CD14-positive monocyte (primary cell): ENCODE measurements around the gene FBXO31. TPM values are rescaled to one million over a fixed set of nuclear protein-coding genes. Genes with fewer than 3 reads are reported as not detected.
"Not testable (repeated sequence)": the region's sequence is repeated elsewhere in the genome, so short reads cannot be mapped to it uniquely, and the experiment has no call there.

ENCODE experiments used
- DNase-seq, 3 donors: peaks; one replicate each; pipeline ENCODE4 v3.0.0-alpha.2; 2011 to 2022
- H2AFZ ChIP-seq: 2 replicates; pipeline ENCODE4 v1.6.0; 2012; ENCODE audit warnings: mild to moderate bottlenecking, low read depth, low read length, inconsistent platforms; ENCODE audit not compliant: insufficient read depth, poor library complexity, severe bottlenecking
- H3K27ac ChIP-seq, 2 donors: 1 replicate in 1 of 2; 2 replicates in 1 of 2; pipeline ENCODE4 v1.5.1; 2012 to 2013; ENCODE audit warnings: low read length in 2 of 2, control low read depth in 1 of 2, inconsistent platforms in 1 of 2, low read depth in 1 of 2, mild to moderate bottlenecking in 1 of 2
- H3K27me3 ChIP-seq, 2 donors: one replicate each; pipeline versions ENCODE4 v1.6.0 to v1.6.1; 2011 to 2013; ENCODE audit warnings: low read length in 2 of 2; ENCODE audit not compliant: control insufficient read depth in 2 of 2, insufficient read depth in 2 of 2
- H3K36me3 ChIP-seq, 2 donors: replicated peaks in 1 of 2; 1 replicate in 1 of 2; 2 replicates in 1 of 2; pipeline versions ENCODE4 v1.5.1 to v1.6.1; 2012 to 2013; ENCODE audit warnings: low read length in 2 of 2, control low read depth in 1 of 2, inconsistent platforms in 1 of 2, mild to moderate bottlenecking in 1 of 2; ENCODE audit not compliant: insufficient read depth in 2 of 2, control insufficient read depth in 1 of 2
- H3K4me1 ChIP-seq, 2 donors: 1 replicate in 1 of 2; 2 replicates in 1 of 2; pipeline versions ENCODE4 v1.5.1 to v1.6.1; 2012 to 2013; ENCODE audit warnings: low read length in 2 of 2, control low read depth in 1 of 2, inconsistent platforms in 1 of 2, mild to moderate bottlenecking in 1 of 2, moderate library complexity in 1 of 2; ENCODE audit not compliant: insufficient read depth in 2 of 2, control insufficient read depth in 1 of 2
- H3K4me2 ChIP-seq: replicated peaks from 2 replicates; pipeline ENCODE3; 2012; ENCODE audit warnings: low read length, moderate library complexity, mild to moderate bottlenecking; ENCODE audit not compliant: poor library complexity, severe bottlenecking; ENCODE audit errors: extremely low read depth
- H3K4me3 ChIP-seq, 3 experiments: fragments of 200-600 bp in 1 of 3; sonication (generic) in 1 of 3; replicated peaks in 1 of 3; 1 replicate in 2 of 3; 2 replicates in 1 of 3; pipeline ENCODE4 v1.5.1; 2011 to 2013; ENCODE audit warnings: low read length in 3 of 3, mild to moderate bottlenecking in 3 of 3, control low read depth in 2 of 3, low read depth in 2 of 3, inconsistent platforms in 1 of 3, moderate library complexity in 1 of 3
- H3K79me2 ChIP-seq: 2 replicates; pipeline ENCODE4 v1.6.0; 2012; ENCODE audit warnings: mild to moderate bottlenecking, control low read depth, inconsistent platforms, low read length, moderate library complexity; ENCODE audit not compliant: insufficient read depth
- H3K9ac ChIP-seq: 2 replicates; pipeline ENCODE4 v1.6.0; 2017; ENCODE audit warnings: low read length, mild to moderate bottlenecking; ENCODE audit not compliant: insufficient read depth, poor library complexity, severe bottlenecking
- H3K9me3 ChIP-seq, 2 donors: replicated peaks in 1 of 2; 1 replicate in 1 of 2; 2 replicates in 1 of 2; pipeline versions ENCODE4 v1.5.1 to v1.6.1; 2012 to 2013; ENCODE audit warnings: low read length in 2 of 2, control low read depth in 1 of 2; ENCODE audit not compliant: control insufficient read depth in 1 of 2, insufficient read depth in 1 of 2
- H4K20me1 ChIP-seq: 2 replicates; pipeline ENCODE4 v1.6.0; 2012; ENCODE audit warnings: mild to moderate bottlenecking, low read length, control low read depth, moderate library complexity; ENCODE audit not compliant: insufficient read depth
- H3K27ac Mint-ChIP-seq, 7 donors: one replicate each; pipeline ENCODE4 v1.8.0; 2020; ENCODE audit warnings: mild to moderate bottlenecking in 7 of 7, mixed read lengths in 7 of 7, moderate library complexity in 6 of 7, inconsistent platforms in 2 of 7
- H3K27me3 Mint-ChIP-seq, 3 donors: one replicate each; pipeline ENCODE4 v1.8.0; 2021 to 2022; ENCODE audit warnings: low read depth in 3 of 3, mild to moderate bottlenecking in 3 of 3, mixed read lengths in 3 of 3, moderate library complexity in 3 of 3, inconsistent platforms in 1 of 3
- H3K36me3 Mint-ChIP-seq, 2 donors: one replicate each; pipeline ENCODE4 v1.8.0; 2020; ENCODE audit warnings: mixed read lengths in 2 of 2, inconsistent platforms in 1 of 2, mild to moderate bottlenecking in 1 of 2
- H3K4me1 Mint-ChIP-seq: one replicate; pipeline ENCODE4 v1.8.0; 2020; ENCODE audit warnings: mild to moderate bottlenecking, mixed read lengths
- H3K4me3 Mint-ChIP-seq, 2 donors: one replicate each; pipeline ENCODE4 v1.8.0; 2020; ENCODE audit warnings: mild to moderate bottlenecking in 2 of 2, mixed read lengths in 2 of 2, moderate library complexity in 1 of 2
- H3K9me3 Mint-ChIP-seq, 7 donors: one replicate each; pipeline ENCODE4 v1.8.0; 2020 to 2022; ENCODE audit warnings: mixed read lengths in 7 of 7, mild to moderate bottlenecking in 6 of 7, moderate library complexity in 6 of 7, inconsistent platforms in 2 of 7
- CTCF ChIP-seq: fragments of 200-600 bp; IDR thresholded peaks from one replicate; pipeline ENCODE4 v1.8.0; 2022; ENCODE audit warnings: antibody characterized with exemption, mild to moderate bottlenecking
- WGBS: methylation state at CpG from one replicate; pipeline ENCODE4 v1.1.5; 2013; ENCODE audit warnings: missing lambda C conversion rate; ENCODE audit not compliant: insufficient coverage; 5-methylcytosine and 5-hydroxymethylcytosine counted together
- intact Hi-C, 2 donors: fragments of 100-400 bp; cut with micrococcal nuclease; formaldehyde crosslinking; loops; one replicate each; pipeline versions ENCODE4 v1.15.0 to v1.15.1; 2023
- polyA plus RNA-seq, 3 donors: library from polyadenylated mRNA; depleted of rRNA in 1 of 3; unstranded in 2 of 3; stranded (reverse) in 1 of 3; fragments of 300-500 nt in 2 of 3; fragments of >200 nt in 1 of 3; fragmentation: Illumina TruSeq in 2 of 3; gene quantifications; 1 replicate in 2 of 3; 2 replicates in 1 of 3; pipeline ENCODE4 v1.2.3, GENCODE V29; 2012 to 2021

The FBXO31 gene
- polyA plus RNA-seq, 3 donors = 2.0 to 5.6 (median 3.3) TPM

DNA sequence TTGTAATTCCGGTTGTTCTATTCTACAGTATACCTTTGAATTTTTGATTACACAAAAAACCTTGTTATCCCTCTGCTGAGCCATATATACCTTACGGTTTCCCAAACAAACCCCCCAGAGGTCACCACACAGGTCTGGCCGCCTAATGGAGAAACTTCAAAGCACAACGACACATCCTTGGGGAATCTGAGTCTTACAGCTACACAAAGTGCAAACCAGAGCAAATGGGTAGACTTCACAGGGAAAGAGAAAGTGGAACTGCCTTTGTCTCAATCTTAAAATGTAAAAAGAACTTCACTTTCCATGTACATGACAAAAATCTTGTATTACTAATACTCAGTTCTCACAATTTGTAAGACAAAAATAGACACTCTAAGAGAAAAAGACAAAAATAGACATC, 2.7 kb downstream of the FBXO31 start:
- no peak overlapping the region for H2AFZ ChIP-seq
- H3K79me2 ChIP-seq = no peaks in the 10 kb centered on the region
- TF ChIP-seq CTCF = no peak
- peaks cover 19 to 28% of the 10 kb centered on the region in 2 donors for H3K4me1 ChIP-seq
- H3K27ac ChIP-seq = no peak overlapping the region
- no peak overlapping the region for H3K4me3 ChIP-seq
- H4K20me1 ChIP-seq = peaks cover 38% of the 10 kb centered on the region
- H3K36me3 ChIP-seq = no peaks in the 10 kb centered on the region
- DNase-seq = no peak
- WGBS = no CpG with 5 or more reads among the region's 4 CpGs
- Mint-ChIP-seq H3K36me3 (peaks cover 9 to 16% of the 10 kb centered on the region in 2 donors), H3K4me1 (peaks cover 23% of the 10 kb centered on the region), H3K9me3 (peaks cover 0 to 9% (median 0%) of the 10 kb centered on the region in 7 donors), H3K27me3 (peaks cover 21 to 49% (median 44%) of the 10 kb centered on the region in 3 donors), H3K27ac (no peak overlapping the region), H3K4me3 (peak overlapping the region in 1 of 2 donors; percentile 87)
- intact Hi-C loops = loop anchor here in 1 of 2 donors (5.0 kb wide), 1 partner anchor 64 kb away; the partner anchor contains the start of gene C16orf95
- H3K27me3 ChIP-seq = peaks cover 7 to 17% of the 10 kb centered on the region in 2 donors
- H3K9me3 ChIP-seq = no peaks in the 10 kb centered on the region
- no peak overlapping the region for H3K4me2 ChIP-seq
- H3K9ac ChIP-seq = no peak overlapping the region

DNA sequence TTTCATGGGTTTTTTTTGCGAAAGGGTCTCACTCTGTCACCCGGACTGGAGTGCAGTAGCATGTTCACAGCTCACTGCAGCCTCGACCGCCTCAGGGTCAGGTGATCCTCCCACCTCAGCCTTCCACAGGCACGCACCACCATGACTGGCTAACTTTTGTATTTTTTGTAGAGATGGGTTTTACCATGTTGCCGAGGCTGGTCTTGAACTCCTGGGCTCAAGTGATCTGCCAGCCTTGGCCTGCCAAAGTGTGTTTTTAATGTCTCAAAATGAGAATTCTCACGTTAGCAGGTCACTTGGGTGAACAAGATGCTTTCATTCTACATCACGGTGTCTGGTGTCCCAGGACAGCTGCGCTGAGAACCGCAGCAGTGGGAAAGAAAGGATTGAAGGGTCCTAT, 3.2 kb downstream of the FBXO31 start:
- 100% methylated on average over 2 of the region's 10 CpGs for WGBS
- Histone ChIP-seq H4K20me1 (peaks cover 43% of the 10 kb centered on the region), H3K9ac (no peak overlapping the region), H3K36me3 (no peaks in the 10 kb centered on the region), H3K9me3 (no peaks in the 10 kb centered on the region), H3K27me3 (peaks cover 7 to 21% of the 10 kb centered on the region in 2 donors), H3K4me1 (peaks cover 22 to 28% of the 10 kb centered on the region in 2 donors), H2AFZ (no peak overlapping the region), H3K4me3 (no peak overlapping the region), H3K4me2 (no peak overlapping the region), H3K79me2 (no peaks in the 10 kb centered on the region), H3K27ac (no peak overlapping the region)
- peaks cover 28% of the 10 kb centered on the region for H3K4me1 Mint-ChIP-seq
- peaks cover 0 to 9% (median 0%) of the 10 kb centered on the region in 7 donors for H3K9me3 Mint-ChIP-seq
- peaks cover 21 to 50% (median 46%) of the 10 kb centered on the region in 3 donors for H3K27me3 Mint-ChIP-seq
- intact Hi-C loops = loop anchor here in 1 of 2 donors (5.0 kb wide), 1 partner anchor 63 kb away; the partner anchor contains the start of gene C16orf95
- TF ChIP-seq CTCF = no peak
- DNase-seq = no peak
- no peak overlapping the region for H3K27ac Mint-ChIP-seq
- H3K4me3 Mint-ChIP-seq = peak overlapping the region in 1 of 2 donors; percentile 15
- peaks cover 9 to 16% of the 10 kb centered on the region in 2 donors for H3K36me3 Mint-ChIP-seq

GRCh38 chr16:87379312-87379752, 4.2 kb downstream of the FBXO31 start:
- Mint-ChIP-seq H3K4me3 (peak overlapping the region in 1 of 2 donors; percentile 9), H3K27me3 (peaks cover 22 to 60% (median 52%) of the 10 kb centered on the region in 3 donors), H3K36me3 (peaks cover 9 to 17% of the 10 kb centered on the region in 2 donors), H3K27ac (peak overlapping the region in 1 of 7 donors; percentile 57), H3K4me1 (peaks cover 28% of the 10 kb centered on the region)
- H3K79me2 ChIP-seq, H2AFZ ChIP-seq, H3K9me3 ChIP-seq, H3K4me3 ChIP-seq, H3K9me3 Mint-ChIP-seq, H3K4me2 ChIP-seq, H3K9ac ChIP-seq, DNase-seq, intact Hi-C loops, H3K36me3 ChIP-seq, H3K27ac ChIP-seq: not testable (repeated sequence)
- 100% methylated on average over 1 of the region's 3 CpGs for WGBS
- H4K20me1 ChIP-seq = peaks cover 53% of the 10 kb centered on the region
- H3K4me1 ChIP-seq = peaks cover 16 to 21% of the 10 kb centered on the region in 2 donors
- H3K27me3 ChIP-seq = peaks cover 7 to 26% of the 10 kb centered on the region in 2 donors
